ENCODE measurements around the gene CENPO. TPM values are rescaled to one million over a fixed set of nuclear protein-coding genes. Genes with fewer than 3 reads are reported as not detected.
A peak's percentile ranks its signal among the peaks of the same experiment; 100 is the strongest.

Gene CENPO
- total and polyA plus RNA-seq, 8 donors: 9.9 to 33.2 (median 20.0) TPM

- peaks cover 0 to 60% of the 10 kb centered on the region in 2 donors for H3K36me3 ChIP-seq
Observed at GRCh38 chr2:24821433-24821891, 28.2 kb downstream of the CENPO start.

DNA sequence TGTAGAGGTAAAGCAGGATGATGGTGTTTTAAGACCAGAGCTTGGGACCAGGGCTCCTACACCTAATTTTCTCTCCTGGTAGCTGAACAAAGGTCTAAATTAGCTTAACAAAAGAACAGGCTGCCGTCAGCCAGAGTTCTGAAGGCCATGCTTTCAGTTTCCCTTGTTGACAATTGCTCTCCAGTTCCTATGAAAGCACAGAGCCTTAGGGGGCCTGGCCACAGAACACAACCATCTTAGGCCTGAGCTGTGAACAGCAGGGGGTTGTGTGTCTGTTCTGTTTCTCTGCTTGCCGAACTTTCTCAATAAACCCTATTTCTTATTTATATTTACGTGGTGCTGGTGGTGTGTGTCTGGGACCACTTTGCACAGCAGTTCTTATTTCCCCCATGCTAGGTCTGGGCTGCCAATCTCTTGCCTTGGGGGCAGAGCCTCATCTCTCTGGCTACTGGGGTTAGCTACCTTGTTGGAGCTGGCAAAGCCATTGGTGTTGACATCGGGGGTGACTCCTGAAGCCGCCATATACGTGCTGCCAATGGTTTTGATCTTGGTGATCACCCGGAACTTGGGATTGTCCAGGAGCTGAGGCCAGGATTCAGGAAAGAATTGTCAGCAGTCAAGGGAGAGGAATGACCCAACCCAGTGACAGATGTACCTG, 29.0 kb downstream of the CENPO start:
- intact Hi-C loops (cut with DNase I): loop anchor here in 1 of 2 donors (10.0 kb wide), 1 partner anchor 407 kb away; no protein-coding TSS in a partner anchor
- DNase-seq (no peak), ATAC-seq (no peak)
- no peaks in the 10 kb centered on the region for H3K4me1 ChIP-seq
- no peak for TF ChIP-seq CTCF (IDR thresholded peaks at IDR 0.05)
- no peaks in the 10 kb centered on the region for H3K9me3 ChIP-seq
- no peak overlapping the region for H3K4me3 ChIP-seq
- peaks cover 0 to 53% of the 10 kb centered on the region in 2 donors for H3K36me3 ChIP-seq
- no peak overlapping the region for H3K27ac ChIP-seq
- H3K27me3 ChIP-seq: no peaks in the 10 kb centered on the region

More at GRCh38 chr2:24821433-24821891, 28.2 kb downstream of the CENPO start:
- intact Hi-C loops (cut with DNase I): loop anchor here in 1 of 2 donors (10.0 kb wide), 1 partner anchor 407 kb away; no protein-coding TSS in a partner anchor
- no peaks in the 10 kb centered on the region for H3K27me3 ChIP-seq
- no peak overlapping the region for H3K27ac ChIP-seq
- no peak overlapping the region for H3K4me3 ChIP-seq
- no peaks in the 10 kb centered on the region for H3K9me3 ChIP-seq
- DNase-seq (peak in 1 of 4 donors; percentile 51), ATAC-seq (no peak)
- H3K4me1 ChIP-seq: no peaks in the 10 kb centered on the region
- TF ChIP-seq CTCF (IDR thresholded peaks at IDR 0.05): no peak

DNA sequence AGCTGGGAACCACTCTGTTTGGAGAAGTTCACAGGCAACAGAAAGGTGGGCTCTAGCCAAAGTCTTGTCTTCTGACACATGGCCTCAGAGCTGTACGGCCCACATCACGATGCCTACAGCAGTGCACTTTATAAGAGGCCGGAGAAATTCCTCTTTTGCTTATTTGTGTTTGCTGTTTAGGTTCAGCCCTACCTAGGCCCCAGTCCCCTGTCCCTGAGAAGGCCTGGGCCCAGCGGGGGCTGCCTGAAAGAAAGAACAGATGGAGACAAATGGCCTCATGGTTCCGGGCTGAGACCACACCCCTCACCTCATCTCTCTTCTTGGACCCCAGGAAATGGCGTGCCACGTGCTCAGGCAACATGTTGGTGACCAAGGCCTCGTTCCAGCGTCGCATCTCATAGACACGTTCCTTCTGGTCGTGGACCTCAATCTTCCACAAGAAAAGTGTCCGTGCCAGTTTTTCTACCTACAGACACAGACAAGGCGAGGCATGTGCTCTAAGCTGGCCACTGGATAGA, 30.9 kb downstream of the CENPO start:
- peaks cover 0 to 6% of the 10 kb centered on the region in 2 donors for H3K4me1 ChIP-seq
- no peaks in the 10 kb centered on the region for H3K9me3 ChIP-seq
- TF ChIP-seq CTCF (IDR thresholded peaks at IDR 0.05): no peak
- H3K27ac ChIP-seq: no peak overlapping the region
- H3K27me3 ChIP-seq: no peaks in the 10 kb centered on the region
- ATAC-seq (no peak), DNase-seq (no peak)
- H3K36me3 ChIP-seq: peaks cover 0 to 39% of the 10 kb centered on the region in 2 donors
- intact Hi-C loops (cut with DNase I): loop anchor here in 1 of 2 donors (10.0 kb wide), 1 partner anchor 409 kb away; no protein-coding TSS in a partner anchor
- no peak overlapping the region for H3K4me3 ChIP-seq

DNA sequence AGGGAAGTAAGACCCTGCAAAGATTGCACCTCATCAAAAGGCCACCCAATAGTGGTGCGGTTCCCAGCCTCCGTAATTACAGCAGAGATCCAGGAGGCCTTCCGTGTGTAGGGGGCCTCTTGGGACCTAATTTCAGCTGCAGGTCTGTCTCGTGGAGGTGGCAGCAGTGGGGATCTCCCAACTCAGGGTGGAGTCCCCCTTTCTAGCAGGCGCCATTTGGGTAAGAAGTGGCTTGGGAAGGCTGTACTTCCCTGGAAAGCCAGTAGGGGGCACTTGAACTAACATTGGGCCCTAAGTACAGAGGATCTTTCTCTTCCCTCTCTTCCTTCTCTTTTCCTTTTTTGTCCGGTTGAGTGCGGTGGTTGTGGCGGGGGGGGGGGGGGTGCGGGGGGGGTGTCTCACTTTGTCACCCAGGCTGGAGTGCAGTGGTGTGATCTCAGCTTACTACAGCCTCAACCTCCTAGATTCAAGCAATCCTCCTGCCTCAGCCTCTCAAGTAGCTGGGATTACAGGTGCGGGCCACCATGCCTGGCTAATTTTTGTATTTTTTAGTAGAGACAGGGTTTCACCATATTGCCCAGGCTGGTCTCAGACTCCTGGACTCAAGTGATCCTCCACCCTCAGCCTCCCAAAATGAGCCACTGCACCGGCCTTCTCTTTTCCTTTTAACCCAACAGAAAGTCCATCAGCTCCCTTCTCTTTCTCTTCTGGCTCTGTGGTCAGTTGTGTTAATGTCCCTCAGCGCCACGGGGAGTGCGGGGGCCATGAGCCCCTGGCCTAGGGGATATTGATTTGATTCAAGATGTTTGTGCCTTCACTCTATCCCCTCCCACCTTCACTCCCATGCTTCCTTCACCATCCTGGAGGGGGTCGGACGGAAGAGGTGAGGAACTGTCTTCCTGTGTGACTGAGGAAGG, 32.0 kb downstream of the CENPO start:
- H3K36me3 ChIP-seq: peaks cover 0 to 28% of the 10 kb centered on the region in 2 donors
- intact Hi-C loops (cut with DNase I): loop anchor here (5.0 to 10.0 kb wide), 2 partner anchors 410 to 413 kb away; no protein-coding TSS in a partner anchor
- peaks cover 0 to 6% of the 10 kb centered on the region in 2 donors for H3K4me1 ChIP-seq
- no peak overlapping the region for H3K4me3 ChIP-seq
- no peak overlapping the region for H3K27ac ChIP-seq
- no peaks in the 10 kb centered on the region for H3K27me3 ChIP-seq
- peak; percentile 27 to 58 for TF ChIP-seq CTCF (IDR thresholded peaks at IDR 0.05)
- no peaks in the 10 kb centered on the region for H3K9me3 ChIP-seq
- ATAC-seq (no peak), DNase-seq (no peak)
